HG03378 (cell line): ENCODE data around the gene PPP1R15A.
A peak's percentile ranks its signal among the peaks of the same experiment; 100 is the strongest.
"Not testable (repeated sequence)": the region's sequence is repeated elsewhere in the genome, so short reads cannot be mapped to it uniquely, and the experiment has no call there.

ENCODE experiments used
- ATAC-seq: cut with Tn5 transposase; IDR thresholded peaks from one replicate; pipeline ENCODE4 v1.9.1; 2021; ENCODE audit warnings: mild to moderate bottlenecking, moderate library complexity; ENCODE audit not compliant: unreplicated experiment

PPP1R15A gene

DNA sequence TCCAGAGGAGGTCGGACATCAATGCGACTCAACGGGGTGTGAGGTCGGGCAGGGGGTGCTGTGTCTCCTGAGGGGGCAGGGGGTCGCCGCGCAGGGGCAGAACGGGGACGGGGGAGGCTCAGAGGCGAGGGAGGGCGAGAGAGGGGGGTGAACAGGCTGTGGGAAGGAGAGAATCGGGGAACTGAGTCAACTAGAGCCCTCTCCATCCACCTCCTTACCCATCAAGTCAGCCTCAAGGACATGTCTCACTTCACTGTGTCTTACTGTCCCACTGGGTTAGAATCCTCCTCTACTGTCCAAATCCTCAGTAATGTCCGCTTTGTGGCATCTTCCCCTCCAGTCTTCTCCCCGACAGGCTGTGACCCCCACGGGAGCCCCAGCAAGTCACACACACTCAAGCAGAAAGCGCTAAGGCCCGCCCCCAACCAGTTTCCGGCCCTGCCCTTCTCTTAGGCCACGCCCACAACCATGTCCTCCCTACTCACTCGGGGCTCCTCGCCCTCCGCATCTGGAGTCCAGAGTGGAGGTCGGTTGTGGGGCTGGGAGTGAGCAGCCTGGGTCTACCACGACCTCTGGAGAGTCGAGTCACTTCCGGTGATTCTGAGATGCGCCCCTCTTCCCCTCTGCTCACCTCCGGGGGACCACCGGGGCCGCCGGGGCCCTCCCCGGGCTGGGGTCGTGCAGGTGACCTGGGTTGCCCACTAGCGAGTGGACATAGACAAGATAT lies 13.1 kb upstream of the PPP1R15A start:
- ATAC-seq: no peak

DNA sequence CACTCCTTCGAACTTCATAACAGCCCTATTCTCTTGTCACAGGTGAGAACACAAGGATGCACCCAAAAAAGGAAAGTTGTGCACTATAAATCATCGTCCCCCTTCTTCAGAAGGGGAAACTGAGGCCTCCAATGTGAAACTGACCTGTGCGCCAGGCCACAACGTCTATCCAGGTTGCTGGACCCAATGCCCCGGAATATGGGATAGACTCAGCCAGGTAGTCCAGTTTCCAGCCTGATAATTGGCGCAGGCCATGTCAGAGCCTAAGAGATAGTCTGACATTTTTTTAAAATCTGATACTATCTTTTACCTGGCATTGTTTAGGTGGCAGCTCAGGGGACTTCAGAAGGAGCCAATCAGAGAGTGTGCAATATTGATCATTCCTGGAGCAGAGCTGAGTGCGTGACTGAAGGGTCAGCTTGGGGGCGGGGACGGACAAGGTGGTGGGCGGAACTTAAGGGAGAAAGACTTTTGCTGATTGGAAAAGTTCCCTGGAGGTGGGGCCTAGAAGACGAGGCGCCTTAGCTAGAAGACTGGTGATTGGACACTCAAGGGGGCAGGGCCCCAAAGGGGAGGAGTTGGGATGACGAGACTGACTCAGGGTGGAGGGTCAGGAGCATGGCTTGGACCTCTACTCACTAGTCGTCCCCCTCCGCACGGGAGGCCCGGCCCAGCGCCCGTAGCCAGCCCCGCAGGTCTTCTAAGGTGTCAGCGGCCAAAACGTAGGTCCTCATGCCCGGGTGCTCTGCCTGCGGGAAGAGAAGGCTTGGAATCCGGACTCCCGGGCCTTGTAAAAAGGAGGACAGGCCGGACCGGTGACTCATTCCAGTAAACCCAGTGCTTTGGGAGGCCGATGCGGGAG lies 12.3 kb upstream of the PPP1R15A start:
- ATAC-seq: no peak

DNA sequence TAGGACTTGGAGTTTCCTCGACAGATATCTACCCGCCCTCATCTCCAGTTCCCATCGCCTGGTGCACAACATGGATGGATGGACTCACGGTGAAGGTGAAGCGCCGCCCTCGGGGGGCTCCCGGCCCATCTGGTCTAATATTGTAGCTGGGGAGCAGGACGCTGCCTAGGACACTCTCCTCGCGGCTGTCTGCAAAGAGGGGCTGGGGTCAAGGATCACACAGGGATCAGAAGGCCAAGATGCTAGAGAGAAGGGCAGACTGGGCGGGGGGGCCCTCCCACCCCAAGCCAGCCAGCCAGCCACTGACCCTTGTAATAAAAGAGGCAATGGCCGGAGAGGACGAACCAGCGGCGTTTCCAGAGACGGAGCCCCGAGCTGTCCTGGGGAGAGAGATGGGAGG lies 10.9 kb upstream of the PPP1R15A start:
- no peak for ATAC-seq

DNA sequence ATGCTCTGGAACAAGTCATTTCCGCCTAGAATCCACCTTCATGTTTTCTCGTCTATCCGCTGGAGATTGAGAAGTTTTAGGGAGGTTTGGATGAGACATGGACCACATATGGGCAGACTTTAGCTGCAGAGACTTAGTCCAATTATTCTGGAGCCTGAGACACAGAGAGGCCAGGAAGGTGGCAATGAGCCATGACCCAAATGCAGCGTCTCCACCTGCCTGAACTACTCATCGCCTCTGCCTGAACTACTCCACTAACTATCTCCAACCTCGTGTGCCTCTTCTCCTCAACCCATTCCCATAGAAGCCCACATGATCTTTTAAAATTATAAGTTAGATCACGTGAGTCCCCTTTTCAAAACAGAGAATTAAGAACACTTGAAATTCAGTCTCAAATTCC lies 9.4 kb upstream of the PPP1R15A start:
- ATAC-seq: no peak

DNA sequence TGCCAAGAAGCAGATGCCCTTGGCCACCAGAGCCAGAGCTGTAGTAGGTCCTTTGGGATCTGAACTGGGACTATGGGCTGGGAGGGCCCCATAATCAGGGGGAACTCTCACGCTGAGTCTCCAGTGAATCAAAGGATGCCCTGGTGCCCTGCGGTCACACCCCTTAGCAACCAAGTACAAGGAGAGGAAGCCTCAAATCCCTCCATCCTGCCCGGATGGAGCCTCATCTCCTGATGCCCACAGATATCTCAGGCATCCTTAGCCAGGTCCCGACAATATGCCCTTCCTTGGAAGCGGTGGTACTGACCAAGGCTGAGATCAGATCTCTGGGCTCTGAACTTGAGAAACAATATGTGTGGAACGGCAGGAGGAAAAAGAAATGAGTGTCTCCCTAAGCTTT lies 5.5 kb upstream of the PPP1R15A start:
- no peak for ATAC-seq

DNA sequence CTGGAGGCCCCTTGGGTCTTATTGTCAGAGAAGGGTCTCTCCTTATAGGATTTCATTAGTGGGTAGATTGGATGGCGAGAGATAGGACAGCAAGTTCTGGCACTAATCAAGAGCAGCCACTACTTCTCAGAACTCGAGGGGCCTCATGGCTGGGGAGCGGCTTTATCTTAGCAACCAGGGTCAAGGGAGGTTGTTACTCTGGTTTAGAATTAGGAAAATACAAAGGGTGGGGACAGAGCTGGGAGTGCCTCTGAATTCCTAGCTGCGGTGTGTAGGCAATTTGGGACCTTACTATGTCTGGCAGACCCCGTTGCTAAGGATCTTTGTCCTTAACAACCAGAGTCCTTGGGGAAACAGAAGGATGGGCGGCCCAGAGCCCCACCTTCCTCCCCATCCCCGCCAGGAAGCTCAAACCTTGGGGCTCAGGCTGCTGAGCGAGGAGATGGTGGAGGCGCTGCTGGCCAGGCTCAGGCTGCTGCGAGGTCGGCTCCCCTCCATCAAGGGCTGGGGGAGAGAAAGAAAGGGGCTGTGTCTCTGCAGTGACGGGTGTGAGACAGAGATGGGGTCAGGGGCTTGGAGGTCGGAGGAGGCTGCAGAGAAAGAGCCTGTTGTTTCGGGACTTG lies 5.0 kb upstream of the PPP1R15A start:
- ATAC-seq: no peak

DNA sequence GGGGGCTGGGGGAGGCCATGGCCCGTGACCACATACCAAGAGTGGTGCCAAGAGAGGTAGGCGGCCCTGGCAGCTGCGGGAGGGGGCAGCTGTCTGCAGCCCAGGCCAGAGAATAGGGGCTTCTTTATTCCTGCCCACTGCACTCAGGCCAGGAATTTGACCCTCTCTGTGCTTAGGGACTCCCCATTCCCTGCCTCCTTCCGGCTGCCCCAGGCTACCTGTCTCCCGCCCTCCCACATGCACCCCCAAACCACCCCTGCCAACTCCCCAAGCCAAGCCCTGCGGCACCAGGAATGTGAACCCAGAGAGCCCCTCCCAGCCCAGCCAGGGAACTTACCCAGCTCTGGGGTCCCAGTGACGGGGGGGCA lies 4.5 kb upstream of the PPP1R15A start:
- ATAC-seq: no peak

DNA sequence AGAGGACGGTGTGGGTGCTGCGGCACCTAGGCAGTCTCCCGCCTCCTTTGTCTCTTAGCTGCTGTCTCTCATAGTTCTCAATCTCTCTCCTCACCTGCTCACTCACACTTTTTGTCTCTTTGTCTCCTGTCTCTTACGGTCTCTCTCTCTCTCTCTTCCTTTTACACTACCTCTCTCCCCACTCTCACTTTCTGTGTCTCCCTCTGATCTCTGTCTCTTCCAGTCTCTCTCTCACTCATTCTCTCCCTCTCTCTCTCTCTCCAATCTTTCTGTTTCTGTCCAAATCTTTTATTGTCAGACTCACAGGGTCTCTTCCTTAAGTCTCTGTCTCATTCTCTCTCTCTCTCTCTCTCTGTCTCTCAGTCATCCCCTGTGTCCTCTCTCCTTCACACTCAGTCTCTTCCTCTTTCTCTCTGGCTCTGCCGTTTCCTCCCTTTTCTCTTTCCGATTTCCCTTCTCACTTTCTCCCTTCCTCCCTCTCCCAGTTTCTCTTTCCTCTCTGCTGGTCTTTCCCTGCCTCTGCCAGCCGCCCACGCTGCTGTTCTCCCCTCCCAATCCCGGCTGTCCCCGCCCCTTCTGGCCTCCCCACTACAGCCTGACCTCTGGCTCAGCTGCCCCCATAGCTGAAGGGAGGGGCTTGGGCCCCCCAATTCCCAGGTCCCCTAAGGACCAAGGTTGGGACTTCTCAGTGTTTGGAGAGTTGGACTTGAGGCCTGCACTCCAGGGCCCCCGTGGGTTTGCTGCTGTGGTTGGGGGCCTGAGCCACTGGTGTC lies 3.9 kb upstream of the PPP1R15A start, which contains the start of gene PLEKHA4:
Gene PLEKHA4, minus strand, starts transcription at position 504 of the 773 bp plus-strand sequence. CDS start 997 bp downstream, outside the sequence.
- no peak for ATAC-seq

DNA sequence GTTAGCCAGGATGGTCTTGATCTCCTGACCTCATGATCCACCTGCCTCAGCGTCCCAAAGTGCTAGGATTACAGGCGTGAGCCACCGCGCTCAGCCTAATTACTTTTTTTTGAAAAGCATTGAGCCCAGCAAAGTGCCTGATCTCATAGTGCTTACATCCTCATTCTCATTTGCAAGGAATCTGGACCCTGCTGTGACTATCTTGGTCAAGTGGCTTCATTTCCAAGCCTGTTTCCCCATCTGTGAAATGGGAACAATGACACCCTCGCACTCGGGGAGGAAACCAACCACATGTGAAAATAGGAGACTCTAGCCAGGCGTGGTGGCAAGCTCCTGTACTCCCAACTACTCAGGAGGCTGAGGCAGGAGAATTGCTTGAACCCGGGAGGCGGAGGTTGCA lies 2.2 kb upstream of the PPP1R15A start:
- ATAC-seq: no peak

DNA sequence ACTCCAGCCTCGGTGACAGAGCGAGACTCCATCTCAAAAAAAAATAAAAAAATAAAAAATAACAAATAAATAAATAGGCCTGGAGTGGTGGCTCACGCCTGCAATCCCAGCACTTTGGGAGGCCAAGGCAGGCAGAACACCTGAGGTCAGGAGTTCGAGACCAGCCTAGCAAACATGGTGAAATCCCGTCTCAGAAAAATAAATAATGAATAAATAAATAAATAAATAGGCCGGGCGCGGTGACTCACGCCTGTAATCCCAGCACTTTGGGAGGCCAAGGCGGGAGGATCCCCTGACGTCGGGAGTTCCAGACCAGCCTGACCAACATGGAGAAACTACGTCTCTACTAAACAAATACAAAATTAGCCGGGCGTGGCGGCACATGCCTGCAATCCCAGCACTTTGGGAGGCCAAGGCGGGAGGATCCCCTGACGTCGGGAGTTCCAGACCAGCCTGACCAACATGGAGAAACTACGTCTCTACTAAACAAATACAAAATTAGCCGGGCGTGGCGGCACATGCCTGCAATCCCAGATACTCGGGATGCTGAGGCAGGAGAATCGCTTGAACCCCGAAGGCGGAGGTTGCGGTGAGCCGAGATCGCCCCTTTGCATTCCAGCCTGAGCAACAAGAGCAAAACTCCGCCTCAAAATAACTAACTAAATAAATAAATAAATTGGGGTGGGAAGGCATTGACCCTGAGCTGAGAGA lies 595 bp upstream of the PPP1R15A start:
- not testable (repeated sequence) for ATAC-seq

DNA sequence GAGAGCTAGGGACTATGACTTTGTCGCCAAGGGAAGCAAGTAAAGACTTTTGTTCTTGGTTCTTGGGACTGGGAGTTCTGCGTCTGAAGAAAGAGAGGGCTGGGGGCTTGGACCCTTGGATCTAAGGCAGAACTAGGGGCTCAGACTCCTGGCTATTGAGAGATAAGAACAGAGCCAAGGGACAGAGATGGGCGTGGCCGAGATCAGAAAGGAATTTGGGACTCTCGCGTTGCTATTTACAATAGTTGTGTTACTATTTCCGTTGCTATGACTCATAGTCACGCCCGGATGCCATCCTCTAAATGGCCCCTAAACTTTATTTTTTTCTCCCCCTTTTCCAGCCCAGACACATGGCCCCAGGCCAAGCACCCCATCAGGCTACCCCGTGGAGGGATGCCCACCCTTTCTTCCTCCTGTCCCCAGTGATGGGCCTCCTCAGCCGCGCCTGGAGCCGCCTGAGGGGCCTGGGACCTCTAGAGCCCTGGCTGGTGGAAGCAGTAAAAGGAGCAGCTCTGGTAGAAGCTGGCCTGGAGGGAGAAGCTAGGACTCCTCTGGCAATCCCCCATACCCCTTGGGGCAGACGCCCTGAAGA lies 759 bp downstream of the PPP1R15A start:
- peak; percentile 37 for ATAC-seq

DNA sequence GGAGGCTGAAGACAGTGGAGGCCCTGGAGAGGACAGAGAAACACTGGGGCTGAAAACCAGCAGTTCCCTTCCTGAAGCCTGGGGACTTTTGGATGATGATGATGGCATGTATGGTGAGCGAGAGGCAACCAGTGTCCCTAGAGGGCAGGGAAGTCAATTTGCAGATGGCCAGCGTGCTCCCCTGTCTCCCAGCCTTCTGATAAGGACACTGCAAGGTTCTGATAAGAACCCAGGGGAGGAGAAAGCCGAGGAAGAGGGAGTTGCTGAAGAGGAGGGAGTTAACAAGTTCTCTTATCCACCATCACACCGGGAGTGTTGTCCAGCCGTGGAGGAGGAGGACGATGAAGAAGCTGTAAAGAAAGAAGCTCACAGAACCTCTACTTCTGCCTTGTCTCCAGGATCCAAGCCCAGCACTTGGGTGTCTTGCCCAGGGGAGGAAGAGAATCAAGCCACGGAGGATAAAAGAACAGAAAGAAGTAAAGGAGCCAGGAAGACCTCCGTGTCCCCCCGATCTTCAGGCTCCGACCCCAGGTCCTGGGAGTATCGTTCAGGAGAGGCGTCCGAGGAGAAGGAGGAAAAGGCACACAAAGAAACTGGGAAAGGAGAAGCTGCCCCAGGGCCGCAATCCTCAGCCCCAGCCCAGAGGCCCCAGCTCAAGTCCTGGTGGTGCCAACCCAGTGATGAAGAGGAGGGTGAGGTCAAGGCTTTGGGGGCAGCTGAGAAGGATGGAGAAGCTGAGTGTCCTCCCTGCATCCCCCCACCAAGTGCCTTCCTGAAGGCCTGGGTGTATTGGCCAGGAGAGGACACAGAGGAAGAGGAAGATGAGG lies 1.5 kb downstream of the PPP1R15A start:
- no peak for ATAC-seq

DNA sequence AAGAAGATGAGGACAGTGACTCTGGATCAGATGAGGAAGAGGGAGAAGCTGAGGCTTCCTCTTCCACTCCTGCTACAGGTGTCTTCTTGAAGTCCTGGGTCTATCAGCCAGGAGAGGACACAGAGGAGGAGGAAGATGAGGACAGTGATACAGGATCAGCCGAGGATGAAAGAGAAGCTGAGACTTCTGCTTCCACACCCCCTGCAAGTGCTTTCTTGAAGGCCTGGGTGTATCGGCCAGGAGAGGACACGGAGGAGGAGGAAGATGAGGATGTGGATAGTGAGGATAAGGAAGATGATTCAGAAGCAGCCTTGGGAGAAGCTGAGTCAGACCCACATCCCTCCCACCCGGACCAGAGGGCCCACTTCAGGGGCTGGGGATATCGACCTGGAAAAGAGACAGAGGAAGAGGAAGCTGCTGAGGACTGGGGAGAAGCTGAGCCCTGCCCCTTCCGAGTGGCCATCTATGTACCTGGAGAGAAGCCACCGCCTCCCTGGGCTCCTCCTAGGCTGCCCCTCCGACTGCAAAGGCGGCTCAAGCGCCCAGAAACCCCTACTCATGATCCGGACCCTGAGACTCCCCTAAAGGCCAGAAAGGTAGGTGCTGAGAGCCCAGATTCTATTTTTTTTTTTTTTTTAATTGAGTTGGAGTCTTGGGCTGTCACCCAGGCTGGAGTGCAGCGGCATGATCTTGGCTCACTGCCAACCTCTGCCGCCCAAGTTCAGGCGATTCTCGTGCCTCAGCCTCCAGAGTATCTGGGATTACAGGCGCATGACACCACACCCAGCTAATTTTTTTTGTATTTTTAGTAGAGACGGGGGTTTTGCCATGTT lies 2.3 kb downstream of the PPP1R15A start:
- no peak for ATAC-seq

DNA sequence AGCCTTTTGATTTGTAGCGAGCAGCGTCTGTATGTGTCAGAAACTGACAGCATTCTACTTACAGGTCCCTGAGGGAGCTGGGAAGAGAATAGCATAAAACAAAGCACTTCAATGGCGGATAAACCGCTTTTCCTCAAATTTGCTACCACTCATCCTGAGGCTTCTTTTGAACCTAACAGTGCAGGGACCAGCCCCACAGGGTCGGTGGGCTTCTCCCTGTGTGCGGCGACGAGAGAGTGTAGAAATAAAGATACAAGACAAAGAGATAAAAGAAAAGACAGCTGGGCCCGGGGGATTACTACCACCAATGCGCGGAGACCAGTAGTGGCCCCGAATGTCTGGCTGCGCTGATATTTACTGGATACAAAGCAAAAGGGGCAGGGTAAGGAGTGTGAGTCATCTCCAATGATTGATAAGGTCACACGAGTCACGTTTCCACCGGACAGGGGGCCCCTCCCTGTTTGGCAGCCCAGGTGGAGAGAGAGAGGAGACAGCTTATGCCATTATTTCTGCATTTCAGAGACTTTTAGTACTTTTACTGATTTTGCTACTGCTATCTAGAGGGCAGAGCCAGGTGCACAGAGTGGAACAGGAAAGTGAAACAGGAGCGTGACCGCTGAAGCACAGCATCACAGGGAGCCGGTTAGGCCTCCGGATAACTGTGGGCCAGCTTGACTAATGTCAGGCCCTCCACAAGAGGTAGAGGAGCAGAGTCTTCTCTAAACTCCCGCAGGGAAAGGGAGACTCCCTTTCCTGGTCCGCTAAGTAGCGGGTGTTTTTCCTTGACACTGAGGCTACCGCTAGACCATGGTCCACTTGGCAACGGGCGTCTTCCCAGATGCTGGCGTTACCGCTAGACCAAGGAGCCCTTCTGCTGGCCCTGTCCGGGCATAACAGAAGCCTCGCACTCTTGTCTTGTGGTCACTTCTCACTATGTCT lies 4.1 kb downstream of the PPP1R15A start:
- not testable (repeated sequence) for ATAC-seq

DNA sequence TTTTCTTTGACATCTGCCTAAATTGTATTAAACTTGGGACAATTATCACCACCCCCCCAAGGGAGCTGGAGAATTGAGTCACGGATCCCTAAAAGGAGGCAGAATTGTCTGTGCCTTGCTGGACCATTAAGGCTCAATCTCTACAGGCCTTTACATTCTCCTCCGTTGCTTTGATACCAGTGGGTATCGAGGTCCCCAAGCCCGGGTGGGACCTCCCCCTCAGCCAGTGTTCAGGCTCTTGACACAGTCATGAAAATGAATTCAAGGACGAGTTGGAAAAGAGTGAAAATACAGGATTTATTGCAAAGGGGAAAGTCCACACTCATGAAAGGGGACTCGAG lies 5.6 kb downstream of the PPP1R15A start:
- ATAC-seq: no peak

DNA sequence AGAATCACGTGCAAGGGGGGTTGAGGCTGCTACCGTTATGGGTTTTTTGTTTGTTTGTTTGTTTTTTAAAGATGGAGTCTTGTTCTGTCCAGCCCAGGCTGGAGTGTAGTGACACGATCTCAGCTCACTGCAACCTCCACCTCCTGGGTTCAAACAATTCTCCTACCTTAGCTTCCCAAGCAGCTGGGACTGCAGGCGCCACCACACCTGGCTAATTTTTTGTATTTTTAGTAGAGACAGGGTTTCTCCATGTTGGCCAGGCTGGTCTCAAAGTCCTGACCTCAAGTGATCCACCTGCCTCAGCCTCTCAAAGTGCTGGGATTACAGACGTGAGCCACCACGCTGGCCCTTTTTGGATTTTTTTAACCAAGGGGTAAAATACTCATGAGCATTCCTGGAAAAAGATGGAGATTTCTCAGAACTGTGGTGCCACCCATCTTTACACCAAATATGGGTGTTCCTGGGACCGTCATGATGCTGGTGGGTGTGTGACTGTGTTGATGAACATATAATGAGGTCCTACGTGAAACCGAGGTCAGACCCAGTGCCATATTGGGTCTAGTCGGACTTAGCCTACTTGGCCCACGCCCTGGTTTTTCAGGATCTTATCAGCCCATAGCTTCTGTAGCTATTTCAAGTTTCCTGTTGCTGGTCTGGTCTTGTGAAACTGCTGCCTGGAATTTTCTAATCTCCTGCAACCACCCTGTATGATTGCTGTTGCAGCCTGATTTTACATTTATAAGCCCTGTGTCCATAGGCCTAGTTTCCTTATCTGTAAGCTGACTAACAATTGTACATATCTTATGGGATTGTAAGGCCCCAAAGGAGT lies 6.2 kb downstream of the PPP1R15A start:
- ATAC-seq: no peak
